Measurements from ENCODE around the gene POP5. TPM values are rescaled to one million over a fixed set of nuclear protein-coding genes. Genes with fewer than 3 reads are reported as not detected.

Gene POP5
- polyA plus RNA-seq, 3 donors, result 57.2 to 78.7 (median 61.2) TPM

GRCh38 chr12:120529641-120530417 is 51.4 kb downstream of the POP5 start:
- intact Hi-C loops (cut with micrococcal nuclease), result loop anchor here in 1 of 2 donors (5.0 kb wide), 1 partner anchor 33 kb away; the partner anchor contains the start of gene DYNLL1
- H3K4me1 ChIP-seq (ENCODE audit: control insufficient read depth in 1 of 2, insufficient read depth in 2 of 2, low read length in 2 of 2), result peaks cover 18 to 19% of the 10 kb centered on the region in 2 donors
- H4K20me1 ChIP-seq (ENCODE audit: insufficient read depth, low read length), result peaks cover 2% of the 10 kb centered on the region
- peaks cover 0 to 4% of the 10 kb centered on the region in 2 donors for H3K36me3 Mint-ChIP-seq
- H3K4me2 ChIP-seq (replicated peaks; ENCODE audit: extremely low read depth, low read length, poor library complexity, severe bottlenecking), result peak overlapping the region; percentile 93
- H3K27ac Mint-ChIP-seq, result peak overlapping the region; percentile 97 to 99 (median 98)
- peak overlapping the region; percentile 77 to 94 for H3K27ac ChIP-seq (ENCODE audit: low read depth in 1 of 2, low read length in 2 of 2)
- peak; percentile 38 to 74 (median 70) for DNase-seq
- no peaks in the 10 kb centered on the region for H3K36me3 ChIP-seq (replicated peaks in 1 of 2; ENCODE audit: control insufficient read depth in 1 of 2, insufficient read depth in 2 of 2, low read length in 2 of 2)
- H3K27me3 Mint-ChIP-seq (ENCODE audit: low read depth in 3 of 3), result no peaks in the 10 kb centered on the region
- H3K4me3 Mint-ChIP-seq, result peak overlapping the region; percentile 97 to 99
- peaks cover 13% of the 10 kb centered on the region for H3K4me1 Mint-ChIP-seq
- no peaks in the 10 kb centered on the region for H3K9me3 ChIP-seq (replicated peaks in 1 of 2; ENCODE audit: control insufficient read depth in 1 of 2, insufficient read depth in 1 of 2, low read length in 2 of 2)
- peak overlapping the region; percentile 89 for H2AFZ ChIP-seq (ENCODE audit: insufficient read depth, low read depth, low read length, poor library complexity, severe bottlenecking)
- H3K79me2 ChIP-seq (ENCODE audit: insufficient read depth, low read length), result peaks cover 16% of the 10 kb centered on the region
- H3K9me3 Mint-ChIP-seq, result no peaks in the 10 kb centered on the region
- TF ChIP-seq CTCF (IDR thresholded peaks at IDR 0.05), result no peak
- H3K27me3 ChIP-seq (ENCODE audit: control insufficient read depth in 2 of 2, insufficient read depth in 2 of 2, low read length in 2 of 2), result no peaks in the 10 kb centered on the region
- WGBS (ENCODE audit: insufficient coverage), result 40% methylated on average over 7 of the region's 19 CpGs
- peak overlapping the region; percentile 89 to 99 (median 93) for H3K4me3 ChIP-seq (replicated peaks in 1 of 3; ENCODE audit: low read depth in 2 of 3, low read length in 3 of 3)
- H3K9ac ChIP-seq (ENCODE audit: insufficient read depth, low read length, poor library complexity, severe bottlenecking), result peak overlapping the region; percentile 73

DNA sequence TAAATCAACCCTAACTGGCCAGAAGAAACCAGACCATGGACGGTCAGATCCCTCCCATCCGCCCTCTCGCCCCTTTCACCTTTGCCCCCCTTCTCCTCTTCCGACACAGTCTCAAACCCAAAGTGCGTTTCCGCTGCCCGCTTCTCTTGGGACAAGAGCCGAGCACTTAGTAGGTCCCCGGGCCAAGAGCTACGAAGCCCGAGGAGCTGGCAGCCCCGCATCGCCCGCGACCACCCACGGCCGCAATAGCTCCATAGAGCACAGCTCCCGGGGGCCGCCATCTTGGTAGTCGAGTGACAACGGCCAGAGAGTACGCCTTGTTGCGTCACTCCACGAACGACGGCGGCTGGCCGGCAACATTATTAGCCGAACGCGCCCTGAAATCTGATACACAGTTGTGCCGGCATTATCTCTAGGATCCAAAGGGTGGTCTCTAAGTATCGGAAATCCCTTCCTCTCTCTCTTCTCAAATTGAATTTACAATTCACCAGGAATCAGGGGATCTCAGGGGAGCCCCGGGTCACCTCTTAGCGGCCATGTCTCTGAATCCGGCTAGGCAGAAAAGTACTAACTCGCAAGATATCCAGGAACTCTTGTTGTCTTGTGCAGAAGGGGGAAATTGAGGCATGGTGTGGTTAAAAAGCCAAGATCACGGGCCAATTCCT is 52.2 kb downstream of the POP5 start, which contains the start of gene COQ5:
TSS of gene COQ5 (minus strand) at position 298 of the 665 bp plus-strand sequence. CDS start at position 281, 17 bp downstream.
- Histone ChIP-seq H3K9ac (ENCODE audit: insufficient read depth, low read length, poor library complexity, severe bottlenecking) (peak within 1 kb of the TSS; percentile 73), H3K27me3 (ENCODE audit: control insufficient read depth in 2 of 2, insufficient read depth in 2 of 2, low read length in 2 of 2) (no peaks in the 10 kb centered on the region), H3K27ac (ENCODE audit: low read depth in 1 of 2, low read length in 2 of 2) (peak within 1 kb of the TSS; percentile 77 to 94), H3K4me2 (replicated peaks; ENCODE audit: extremely low read depth, low read length, poor library complexity, severe bottlenecking) (peak within 1 kb of the TSS; percentile 93), H3K79me2 (ENCODE audit: insufficient read depth, low read length) (peaks cover 8% of the 10 kb centered on the region), H3K4me1 (ENCODE audit: control insufficient read depth in 1 of 2, insufficient read depth in 2 of 2, low read length in 2 of 2) (peaks cover 18 to 19% of the 10 kb centered on the region in 2 donors), H2AFZ (ENCODE audit: insufficient read depth, low read depth, low read length, poor library complexity, severe bottlenecking) (peak within 1 kb of the TSS; percentile 89), H3K36me3 (replicated peaks in 1 of 2; ENCODE audit: control insufficient read depth in 1 of 2, insufficient read depth in 2 of 2, low read length in 2 of 2) (peaks cover 0 to under 1% of the 10 kb centered on the region in 2 donors), H3K4me3 (replicated peaks in 1 of 3; ENCODE audit: low read depth in 2 of 3, low read length in 3 of 3) (peak within 1 kb of the TSS; percentile 89 to 99 (median 93)), H3K9me3 (replicated peaks in 1 of 2; ENCODE audit: control insufficient read depth in 1 of 2, insufficient read depth in 1 of 2, low read length in 2 of 2) (no peaks in the 10 kb centered on the region), H4K20me1 (ENCODE audit: insufficient read depth, low read length) (no peaks in the 10 kb centered on the region)
- TF ChIP-seq CTCF (IDR thresholded peaks at IDR 0.05), result no peak
- H3K4me3 Mint-ChIP-seq, result peak within 1 kb of the TSS; percentile 97 to 99
- H3K27me3 Mint-ChIP-seq (ENCODE audit: low read depth in 3 of 3), result no peaks in the 10 kb centered on the region
- H3K4me1 Mint-ChIP-seq, result peaks cover 13% of the 10 kb centered on the region
- H3K27ac Mint-ChIP-seq, result peak within 1 kb of the TSS; percentile 97 to 99 (median 98)
- no peaks in the 10 kb centered on the region for H3K9me3 Mint-ChIP-seq
- WGBS (ENCODE audit: insufficient coverage), result 0% methylated on average over 31 of the region's 38 CpGs
- DNase-seq, result peak; percentile 69 to 76 (median 73)
- H3K36me3 Mint-ChIP-seq, result peaks cover 0 to 4% of the 10 kb centered on the region in 2 donors
- intact Hi-C loops (cut with micrococcal nuclease), result no loop called here

Data from CD14-positive monocyte (primary cell).